K562 (cell line): ENCODE results near the gene SRSF1.
A peak's percentile ranks its signal among the peaks of the same experiment; 100 is the strongest.

Experiments used
- CBX2 ChIP-seq: fragments of 200-600 bp; sonication (generic); IDR thresholded peaks from one replicate; pipeline ENCODE4 v1.6.1; 2012; ENCODE audit warnings: mild to moderate bottlenecking, low read length, inconsistent platforms; ENCODE audit not compliant: insufficient read depth, poor library complexity, severe bottlenecking
- E2F6 ChIP-seq, 2 experiments: IDR thresholded peaks; 2 replicates each; pipeline ENCODE4 v1.6.1; 2011; ENCODE audit warnings: borderline replicate concordance in 1 of 2, control low read depth in 1 of 2, low read depth in 1 of 2, low read length in 1 of 2, mild to moderate bottlenecking in 1 of 2, mixed read lengths in 1 of 2, moderate library complexity in 1 of 2; ENCODE audit not compliant: insufficient read depth in 1 of 2, insufficient read length in 1 of 2, poor library complexity in 1 of 2, severe bottlenecking in 1 of 2; ENCODE audit errors: extremely low read depth in 1 of 2
- EZH2 ChIP-seq: IDR thresholded peaks from 2 replicates; pipeline ENCODE4 v1.6.1; 2012; ENCODE audit warnings: low read depth, mild to moderate bottlenecking, inconsistent platforms, low read length, borderline replicate concordance
- POLR2A ChIP-seq: fragments of 450-650 bp; conservative IDR thresholded peaks from 2 replicates; pipeline ENCODE4 v1.6.1; 2016
- TARDBP ChIP-seq: fragments of 450-650 bp; IDR thresholded peaks from 2 replicates; pipeline ENCODE4 v1.6.1; 2016
- ZKSCAN1 ChIP-seq: fragments of 150-350 bp; IDR thresholded peaks from 2 replicates; pipeline ENCODE4 v1.6.1; 2016; ENCODE audit warnings: low read depth, low read length
- TF ChIP-seq, protein P1 (sequence below): fragments of 150-350 bp; IDR thresholded peaks from 2 replicates; pipeline ENCODE4 v1.6.1; 2014; ENCODE audit warnings: low read depth, mild to moderate bottlenecking, low read length, borderline replicate concordance

DNA sequence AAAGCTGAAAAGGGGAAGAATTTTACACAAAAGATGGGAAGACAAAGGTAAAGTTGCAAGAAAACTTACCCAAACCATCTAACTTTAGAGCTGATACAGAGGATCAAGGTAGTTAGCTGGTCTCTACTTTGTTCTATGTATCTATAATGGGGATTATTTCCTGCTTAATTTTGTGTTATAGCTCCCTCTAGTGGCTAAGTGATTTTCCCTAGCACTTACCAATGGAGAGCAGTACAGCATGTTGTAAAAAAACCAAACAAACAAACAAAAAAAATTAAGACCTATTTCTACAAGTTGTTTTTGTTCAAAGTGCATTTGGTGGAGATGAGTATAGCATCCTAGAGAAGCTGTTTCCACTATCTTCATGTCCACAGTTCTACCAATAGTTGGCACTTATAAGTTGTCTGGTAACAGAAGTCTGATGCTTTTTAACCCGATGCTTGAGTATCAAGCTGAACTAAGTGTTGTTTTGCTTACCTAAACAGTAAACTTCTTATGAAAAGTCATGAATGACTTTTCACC lies 7.5 kb downstream of the SRSF1 start:
- TF ChIP-seq, protein P1, sequence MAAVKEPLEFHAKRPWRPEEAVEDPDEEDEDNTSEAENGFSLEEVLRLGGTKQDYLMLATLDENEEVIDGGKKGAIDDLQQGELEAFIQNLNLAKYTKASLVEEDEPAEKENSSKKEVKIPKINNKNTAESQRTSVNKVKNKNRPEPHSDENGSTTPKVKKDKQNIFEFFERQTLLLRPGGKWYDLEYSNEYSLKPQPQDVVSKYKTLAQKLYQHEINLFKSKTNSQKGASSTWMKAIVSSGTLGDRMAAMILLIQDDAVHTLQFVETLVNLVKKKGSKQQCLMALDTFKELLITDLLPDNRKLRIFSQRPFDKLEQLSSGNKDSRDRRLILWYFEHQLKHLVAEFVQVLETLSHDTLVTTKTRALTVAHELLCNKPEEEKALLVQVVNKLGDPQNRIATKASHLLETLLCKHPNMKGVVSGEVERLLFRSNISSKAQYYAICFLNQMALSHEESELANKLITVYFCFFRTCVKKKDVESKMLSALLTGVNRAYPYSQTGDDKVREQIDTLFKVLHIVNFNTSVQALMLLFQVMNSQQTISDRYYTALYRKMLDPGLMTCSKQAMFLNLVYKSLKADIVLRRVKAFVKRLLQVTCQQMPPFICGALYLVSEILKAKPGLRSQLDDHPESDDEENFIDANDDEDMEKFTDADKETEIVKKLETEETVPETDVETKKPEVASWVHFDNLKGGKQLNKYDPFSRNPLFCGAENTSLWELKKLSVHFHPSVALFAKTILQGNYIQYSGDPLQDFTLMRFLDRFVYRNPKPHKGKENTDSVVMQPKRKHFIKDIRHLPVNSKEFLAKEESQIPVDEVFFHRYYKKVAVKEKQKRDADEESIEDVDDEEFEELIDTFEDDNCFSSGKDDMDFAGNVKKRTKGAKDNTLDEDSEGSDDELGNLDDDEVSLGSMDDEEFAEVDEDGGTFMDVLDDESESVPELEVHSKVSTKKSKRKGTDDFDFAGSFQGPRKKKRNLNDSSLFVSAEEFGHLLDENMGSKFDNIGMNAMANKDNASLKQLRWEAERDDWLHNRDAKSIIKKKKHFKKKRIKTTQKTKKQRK = no peak
- TF ChIP-seq E2F6 (IDR thresholded peaks at IDR 0.05; ENCODE audit: borderline replicate concordance in 1 of 2, extremely low read depth in 1 of 2, insufficient read depth in 1 of 2, insufficient read length in 1 of 2, low read depth in 1 of 2, low read length in 1 of 2, poor library complexity in 1 of 2, severe bottlenecking in 1 of 2) = no peak
- no peak for TF ChIP-seq ZKSCAN1
- no peak for TF ChIP-seq EZH2
- no peak for TF ChIP-seq CBX2
- peak; percentile 76 for TF ChIP-seq POLR2A
- no peak for TF ChIP-seq TARDBP
